SK-N-SH (cell line): ENCODE data around the gene TTC23L.

Experiments used
- CHD2 ChIP-seq: fragments of 150-350 bp; IDR thresholded peaks from 2 replicates; pipeline ENCODE4 v1.6.1; 2018; ENCODE audit warnings: low read length; ENCODE audit not compliant: partially characterized antibody
- CTCF ChIP-seq: fragments of 200-600 bp; sonication (generic); IDR thresholded peaks from 2 replicates; pipeline ENCODE4 v1.6.1; 2017; ENCODE audit warnings: antibody characterized with exemption, mild to moderate bottlenecking, moderate library complexity
- GATA2 ChIP-seq: sonication (generic); formaldehyde crosslinking; IDR thresholded peaks from 2 replicates; pipeline ENCODE4 v1.5.0; 2020; ENCODE audit warnings: mild to moderate bottlenecking, missing genetic modification reagents
- JUND ChIP-seq: IDR thresholded peaks from 2 replicates; pipeline ENCODE4 v1.4.0; 2012
- RFX5 ChIP-seq: IDR thresholded peaks from 2 replicates; pipeline ENCODE4 v1.6.1; 2012; ENCODE audit warnings: mild to moderate bottlenecking, improper control_type of control experiment, low read length
- SIN3A ChIP-seq: IDR thresholded peaks from 2 replicates; pipeline ENCODE4 v1.6.1; 2012; ENCODE audit warnings: low read depth, mild to moderate bottlenecking, low read length, moderate library complexity, borderline replicate concordance
- YY1 ChIP-seq: IDR thresholded peaks from 2 replicates; pipeline ENCODE4 v1.4.0; 2012; ENCODE audit warnings: low read depth, mild to moderate bottlenecking

GRCh38 chr5:34818717-34819116 is 20.2 kb upstream of the TTC23L start:
- TF ChIP-seq RFX5 = no peak
- no peak for TF ChIP-seq CHD2
- TF ChIP-seq CTCF = no peak
- no peak for TF ChIP-seq GATA2 (CRISPR knock-in tag)
- no peak for TF ChIP-seq JUND
- TF ChIP-seq YY1 = no peak
- TF ChIP-seq SIN3A = no peak
